Ramos (cell line): ENCODE measurements around the gene HCN1.
"Not testable (repeated sequence)": the region's sequence is repeated elsewhere in the genome, so short reads cannot be mapped to it uniquely, and the experiment has no call there.

ENCODE experiments used
- in situ Hi-C: fragments of 300-500 bp; cut with MboI; formaldehyde crosslinking; loops from one replicate; pipeline ENCODE4 v1.14.3; 2022; ENCODE audit warnings: low sequenced_read_pairs; ENCODE audit not compliant: unreplicated experiment

The HCN1 gene

DNA sequence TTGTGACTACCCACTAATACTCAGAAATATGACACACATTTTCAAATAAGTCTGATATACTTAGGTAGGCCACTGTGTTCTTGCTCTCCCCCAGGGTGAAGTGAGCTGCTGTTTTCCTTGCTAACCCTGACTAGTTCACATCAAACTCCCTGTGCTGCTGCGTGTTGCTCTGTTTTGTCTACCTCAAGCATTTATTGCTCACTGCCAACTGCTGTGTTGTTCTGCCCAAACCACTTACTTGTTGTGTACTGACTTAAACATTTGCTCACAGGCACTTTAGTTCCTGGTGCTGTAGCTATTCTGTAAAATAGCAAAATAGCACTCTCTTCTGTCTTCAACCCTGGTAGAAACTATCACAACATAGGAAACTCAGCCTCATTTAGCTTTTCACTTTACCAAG lies 255.7 kb downstream of the HCN1 start:
- in situ Hi-C loops = no loop called here

DNA sequence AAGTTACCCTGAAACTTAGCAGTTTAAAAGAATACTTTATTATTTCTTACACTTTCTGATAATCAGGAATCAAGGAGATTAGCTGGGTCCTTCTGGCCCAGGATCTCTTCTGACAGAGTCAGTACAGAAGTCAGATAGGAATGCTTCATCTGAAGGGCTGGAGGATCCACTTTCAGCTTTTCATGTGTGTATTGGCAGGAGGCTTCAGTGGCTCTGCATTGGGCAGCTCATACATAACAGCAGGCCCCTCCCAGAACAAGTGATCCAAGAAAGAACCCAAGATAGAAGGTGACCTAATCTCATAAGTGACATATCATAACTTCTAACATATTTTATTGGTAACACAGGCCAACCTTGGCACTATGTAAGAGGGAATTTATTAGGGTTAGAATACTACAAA lies 258.4 kb downstream of the HCN1 start:
- in situ Hi-C loops = no loop called here

GRCh38 chr5:45417285-45417998 lies 278.7 kb downstream of the HCN1 start:
- in situ Hi-C loops = no loop called here

DNA sequence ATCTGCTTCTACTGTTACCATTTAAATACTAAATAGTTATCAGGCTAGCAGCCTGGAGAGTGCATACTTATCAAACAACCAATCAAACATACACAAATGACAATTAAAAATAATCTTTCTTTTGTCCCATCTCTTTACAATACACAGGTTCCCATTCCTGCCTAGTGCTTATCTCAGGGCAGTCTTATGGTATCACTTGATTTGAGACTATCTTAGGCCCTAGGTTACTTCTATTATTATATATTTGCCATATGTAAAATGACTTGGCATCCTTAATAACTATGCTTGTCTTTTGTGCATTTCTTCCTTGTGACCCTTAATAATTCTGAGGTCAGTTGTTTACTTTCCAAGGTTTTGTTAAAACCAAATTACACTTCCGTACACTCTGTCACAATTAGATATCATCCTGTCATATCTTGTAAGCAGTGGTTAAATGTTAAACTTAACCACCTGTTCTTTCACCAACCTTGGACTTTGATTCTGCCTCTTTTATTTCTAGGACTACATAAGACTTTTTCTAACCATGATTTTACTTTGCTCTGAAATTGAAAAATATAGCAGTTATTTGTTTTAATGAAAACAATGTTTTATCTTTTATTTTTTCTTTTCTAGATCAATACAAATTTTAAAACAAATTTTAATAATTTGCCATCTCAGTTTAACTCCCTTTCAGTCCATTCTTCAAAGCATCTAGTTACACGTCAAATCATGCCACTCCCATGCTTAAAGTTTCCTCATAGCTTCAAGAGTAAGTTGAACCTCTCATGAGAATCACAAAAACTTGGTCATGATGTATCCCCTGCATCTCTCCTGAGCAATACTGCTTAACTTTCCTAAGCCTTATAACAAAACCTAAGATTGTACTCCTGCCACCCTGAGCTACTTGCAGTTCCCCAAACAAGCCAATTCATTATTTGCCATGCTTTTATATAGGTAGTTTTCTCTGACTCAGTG lies 281.3 kb downstream of the HCN1 start:
- in situ Hi-C loops = no loop called here

DNA sequence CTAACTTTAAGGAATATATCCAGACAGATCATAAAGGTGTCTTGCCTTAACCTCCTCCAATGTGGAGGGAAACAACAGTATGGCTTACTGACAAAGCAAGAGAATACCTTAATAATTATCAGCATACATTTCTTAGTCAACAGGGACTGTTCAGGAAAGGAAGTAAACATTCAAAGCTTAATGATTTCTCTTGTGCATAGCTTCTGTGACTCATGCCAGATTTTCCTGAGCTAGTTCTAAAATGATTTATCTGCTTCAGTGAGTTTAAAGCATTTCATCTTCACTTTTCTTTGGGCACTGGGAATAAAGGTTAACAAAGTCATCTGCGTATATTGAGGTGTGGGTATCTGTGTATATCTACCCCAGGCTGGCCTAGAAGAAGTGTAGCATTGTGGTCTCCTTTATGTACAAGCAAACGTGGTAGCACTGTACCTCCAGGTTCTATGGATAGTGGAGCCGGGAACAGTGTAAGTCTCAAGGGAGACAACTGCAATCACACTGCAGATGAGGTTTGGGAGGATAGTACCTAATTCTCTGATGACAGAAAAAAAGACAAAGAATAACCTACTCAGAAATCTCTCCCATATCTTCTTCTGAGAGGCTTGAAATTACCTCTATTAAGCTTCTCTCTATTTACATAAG lies 284.1 kb downstream of the HCN1 start:
- in situ Hi-C loops = no loop called here

GRCh38 chr5:45410304-45410995 lies 285.7 kb downstream of the HCN1 start:
- in situ Hi-C loops = no loop called here

- in situ Hi-C loops = no loop called here
Observed at GRCh38 chr5:45408067-45408466, 288.1 kb downstream of the HCN1 start.

DNA sequence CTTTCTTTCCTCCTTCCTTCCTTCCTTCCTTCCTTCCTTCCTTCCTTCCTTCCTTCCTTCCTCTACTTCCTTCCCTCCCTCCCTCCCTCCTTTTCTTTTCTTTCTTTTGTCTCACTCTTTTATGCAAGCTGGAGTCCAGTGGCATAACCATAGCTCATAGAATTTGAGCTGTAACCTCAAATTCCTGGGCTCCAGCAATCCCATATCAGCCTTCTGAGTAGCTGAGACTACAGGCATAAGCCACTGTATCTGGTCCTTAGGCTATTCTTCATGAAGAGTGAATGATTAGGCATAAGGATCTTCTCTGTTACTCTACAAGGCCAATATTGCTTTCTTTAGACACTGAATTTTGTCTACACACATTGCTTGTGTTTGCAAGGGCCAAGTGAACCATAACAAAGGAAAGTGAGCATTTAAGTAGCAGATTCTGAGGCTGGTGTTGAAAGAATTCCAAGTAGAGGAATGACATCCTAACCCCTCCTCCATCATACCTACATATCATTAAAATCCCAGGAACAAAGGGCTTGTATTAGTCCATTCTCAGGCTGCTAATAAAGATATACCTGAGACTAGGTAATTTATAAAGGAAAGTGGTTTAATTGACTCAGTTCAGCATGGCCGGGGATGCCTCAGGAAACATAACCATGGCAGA lies 293.2 kb downstream of the HCN1 start:
- in situ Hi-C loops = no loop called here

DNA sequence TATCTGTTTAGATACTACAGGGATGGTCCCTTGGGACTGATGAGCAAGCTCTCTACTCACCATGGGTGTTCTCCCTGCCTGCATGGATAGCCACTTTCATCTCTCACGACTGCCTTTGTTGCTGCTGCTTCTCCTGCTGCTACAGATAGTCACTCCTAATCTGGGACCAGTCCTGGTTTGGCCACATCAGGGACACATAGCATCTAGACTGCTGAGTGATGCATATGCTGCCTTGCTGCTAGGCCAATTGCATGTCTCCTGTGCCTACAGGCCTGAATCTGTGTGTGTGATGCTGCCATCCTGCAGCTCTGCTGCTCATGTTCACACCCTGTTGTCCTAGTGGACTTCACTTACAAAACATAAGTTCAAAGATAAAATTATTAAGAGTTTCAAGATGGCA lies 297.1 kb downstream of the HCN1 start:
- in situ Hi-C loops = no loop called here

DNA sequence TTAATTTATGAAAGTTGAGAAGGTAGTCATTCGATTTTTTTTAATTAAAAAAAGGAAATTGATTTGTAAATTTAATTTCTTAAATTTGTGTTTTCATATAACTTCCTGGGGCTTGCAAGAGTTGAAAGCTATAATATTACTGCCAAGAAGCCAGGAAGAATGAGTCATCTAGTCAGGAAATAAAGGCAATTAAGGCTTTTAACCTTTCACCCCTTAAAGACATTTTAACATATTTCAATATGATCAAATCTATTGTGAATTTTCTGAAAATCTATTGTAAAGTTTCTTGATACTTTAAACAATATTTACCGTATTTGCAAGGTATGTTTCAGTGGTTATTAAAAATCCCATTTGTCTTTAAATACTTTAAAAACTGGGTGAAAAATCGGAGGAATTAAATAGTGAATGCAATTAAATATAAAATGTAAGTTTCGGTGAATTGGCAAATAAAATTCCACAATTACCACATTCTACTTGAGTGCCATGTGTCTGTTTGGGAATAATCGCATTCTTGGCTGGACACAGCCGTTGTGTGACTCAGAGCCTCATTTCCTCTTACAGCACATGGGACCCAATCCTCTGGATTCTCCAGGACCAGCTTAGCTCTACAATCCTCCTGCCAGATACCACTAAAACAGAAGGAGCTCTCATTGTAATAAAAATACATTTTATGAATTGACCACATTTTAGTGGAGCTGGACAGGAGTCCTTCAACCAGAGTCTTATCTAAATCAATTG lies 310.7 kb downstream of the HCN1 start:
- in situ Hi-C loops = no loop called here

- in situ Hi-C loops = no loop called here
Observed at GRCh38 chr5:45383985-45384384, 312.2 kb downstream of the HCN1 start.

DNA sequence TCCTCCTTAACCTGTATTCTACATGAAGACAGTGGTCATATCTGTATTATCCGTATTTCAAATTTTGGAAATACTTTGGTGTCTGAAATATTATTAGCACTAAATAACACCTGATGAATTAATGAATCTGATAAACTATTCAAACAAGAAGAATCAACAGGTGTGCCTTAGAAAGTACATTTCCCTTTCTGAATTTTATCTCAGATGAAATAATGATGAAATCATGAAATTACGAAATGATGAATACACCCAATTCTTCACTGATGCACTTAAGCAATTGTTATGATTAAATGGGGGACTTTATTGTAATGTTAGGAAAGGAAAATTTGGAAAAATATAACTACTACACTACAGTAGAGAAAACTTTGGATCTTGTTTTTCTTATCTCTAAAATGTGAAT lies 313.6 kb downstream of the HCN1 start:
- in situ Hi-C loops = no loop called here

GRCh38 chr5:45376417-45376816 lies 319.8 kb downstream of the HCN1 start:
- in situ Hi-C loops = no loop called here

GRCh38 chr5:45372629-45373028 lies 323.6 kb downstream of the HCN1 start:
- in situ Hi-C loops = no loop called here

- in situ Hi-C loops = not testable (repeated sequence)
Observed at GRCh38 chr5:45371423-45371822, 324.8 kb downstream of the HCN1 start.

GRCh38 chr5:45355189-45355992 lies 340.8 kb downstream of the HCN1 start:
- in situ Hi-C loops = no loop called here

DNA sequence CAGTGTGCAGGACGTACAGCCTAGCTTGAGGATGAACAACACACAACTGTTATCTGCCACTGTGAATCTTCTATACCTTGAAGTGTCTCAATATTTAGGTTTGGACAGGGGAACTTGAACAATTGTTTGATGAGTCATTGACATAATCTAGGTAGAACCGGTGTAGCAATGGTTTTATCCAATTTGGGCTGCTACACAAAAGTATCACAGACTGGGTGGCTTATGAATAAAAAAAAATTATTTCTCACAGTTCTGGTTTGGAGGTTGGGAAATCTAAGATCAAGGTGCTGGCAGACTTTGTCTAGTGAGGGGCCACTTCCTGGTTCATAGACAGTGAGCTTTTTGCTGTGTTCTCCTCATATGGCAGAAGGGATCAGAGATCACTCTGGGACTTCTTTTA lies 359.7 kb downstream of the HCN1 start:
- in situ Hi-C loops = no loop called here

- in situ Hi-C loops = no loop called here
Observed at GRCh38 chr5:45335978-45336377, 360.2 kb downstream of the HCN1 start.
